Lower lobe of right lung (tissue), 2 donors: Measurements from ENCODE around the gene ALAD. TPM values are rescaled to one million over a fixed set of nuclear protein-coding genes. Genes with fewer than 3 reads are reported as not detected.

Experiments
- ATAC-seq, 2 donors: fragments of 200-7000 bp; cut with Tn5 transposase; one replicate each; pipeline ENCODE4 v1.9.1; 2020 to 2022; ENCODE audit warnings: mild to moderate bottlenecking in 2 of 2, moderate library complexity in 2 of 2
- DNase-seq: peaks from one replicate; pipeline ENCODE4 v3.0.0-alpha.2; 2020
- H3K27ac ChIP-seq: fragments of 200-600 bp; one replicate; pipeline ENCODE4 v1.8.0; 2022
- H3K27me3 ChIP-seq: fragments of 200-600 bp; one replicate; pipeline ENCODE4 v1.8.0; 2022; ENCODE audit warnings: low read depth
- H3K36me3 ChIP-seq: fragments of 200-600 bp; one replicate; pipeline ENCODE4 v1.8.0; 2022; ENCODE audit warnings: mild to moderate bottlenecking
- H3K4me1 ChIP-seq: fragments of 200-600 bp; one replicate; pipeline ENCODE4 v1.8.0; 2022
- H3K4me3 ChIP-seq: fragments of 200-600 bp; one replicate; pipeline ENCODE4 v1.8.0; 2022; ENCODE audit warnings: mild to moderate bottlenecking
- H3K9me3 ChIP-seq: fragments of 200-600 bp; one replicate; pipeline ENCODE4 v1.8.0; 2022
- CTCF ChIP-seq: fragments of 200-600 bp; IDR thresholded peaks from one replicate; pipeline ENCODE4 v1.8.0; 2022; ENCODE audit warnings: antibody characterized with exemption, mild to moderate bottlenecking
- intact Hi-C: fragments of 100-400 bp; cut with DNase I; formaldehyde crosslinking; loops from one replicate; pipeline ENCODE4 v1.11.0; 2022
- total RNA-seq: library from RNA; stranded (reverse); fragmentation: NEBNext Ultra II Directional; extraction: Animal tissue kit (Norgen Biotek cat#: 25700); gene quantifications from one replicate; pipeline ENCODE4 v1.2.1, GENCODE V29; 2021
- donor health status: DM: no; HTN: yes; CAD: no; lungs with severe emphysema.

The ALAD gene
- total RNA-seq, 1 donor from 2014 or later: 32.7 TPM

DNA sequence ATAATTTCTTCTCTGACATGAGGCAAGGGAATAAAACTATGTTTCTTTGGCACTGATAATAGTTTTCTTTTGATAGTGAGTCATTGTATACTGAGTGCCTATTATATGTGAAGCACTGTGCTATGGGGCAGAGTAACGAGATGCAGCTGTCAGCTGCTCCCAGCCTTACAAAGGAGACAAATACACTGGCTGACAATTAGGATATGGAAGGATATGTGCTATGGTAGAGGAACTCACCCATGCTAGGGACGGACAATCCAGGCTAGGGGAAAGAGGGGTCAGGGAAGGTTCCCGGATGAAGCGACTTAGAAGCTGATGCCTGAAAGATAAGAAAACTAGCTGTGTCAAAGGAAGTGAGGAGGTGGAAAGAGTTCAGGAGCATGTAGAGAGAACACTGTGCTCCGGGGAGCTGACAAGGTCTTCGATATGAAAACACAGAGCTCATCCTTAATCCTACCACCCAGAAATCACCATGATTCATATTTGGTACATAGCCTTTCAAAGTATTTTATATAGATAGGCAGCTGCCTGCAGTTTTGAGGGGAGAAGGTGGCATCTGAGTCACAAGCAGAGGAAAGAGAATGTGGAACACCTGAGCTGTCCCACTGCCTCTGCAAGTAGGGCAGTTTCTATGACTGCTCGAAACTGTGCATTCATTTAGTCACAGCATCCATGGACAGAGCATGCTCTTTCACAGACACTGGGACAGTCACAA, 39.6 kb downstream of the ALAD start:
- Histone ChIP-seq H3K36me3 (peaks cover 4% of the 10 kb centered on the region), H3K27ac (no peak overlapping the region), H3K27me3 (no peaks in the 10 kb centered on the region), H3K9me3 (no peaks in the 10 kb centered on the region), H3K4me1 (no peaks in the 10 kb centered on the region), H3K4me3 (no peak overlapping the region)
- intact Hi-C loops: no loop called here
- TF ChIP-seq CTCF: no peak
- no peak for ATAC-seq
- DNase-seq: no peak

- no peak overlapping the region for H3K27ac ChIP-seq
- no peaks in the 10 kb centered on the region for H3K9me3 ChIP-seq
- ATAC-seq: no peak
- intact Hi-C loops: no loop called here
- no peak overlapping the region for H3K4me3 ChIP-seq
- no peaks in the 10 kb centered on the region for H3K27me3 ChIP-seq
- peaks cover 4% of the 10 kb centered on the region for H3K36me3 ChIP-seq
- H3K4me1 ChIP-seq: no peaks in the 10 kb centered on the region
- TF ChIP-seq CTCF: no peak
- no peak for DNase-seq
These were observed 40.7 kb downstream of the ALAD start for GRCh38 chr9:113360242-113360842.

GRCh38 chr9:113359385-113359784, 41.7 kb downstream of the ALAD start:
- intact Hi-C loops: no loop called here
- ATAC-seq: no peak
- no peaks in the 10 kb centered on the region for H3K9me3 ChIP-seq
- TF ChIP-seq CTCF: no peak
- H3K27ac ChIP-seq: no peak overlapping the region
- peaks cover 4% of the 10 kb centered on the region for H3K36me3 ChIP-seq
- DNase-seq: no peak
- no peak overlapping the region for H3K4me3 ChIP-seq
- no peaks in the 10 kb centered on the region for H3K4me1 ChIP-seq
- no peaks in the 10 kb centered on the region for H3K27me3 ChIP-seq

DNA sequence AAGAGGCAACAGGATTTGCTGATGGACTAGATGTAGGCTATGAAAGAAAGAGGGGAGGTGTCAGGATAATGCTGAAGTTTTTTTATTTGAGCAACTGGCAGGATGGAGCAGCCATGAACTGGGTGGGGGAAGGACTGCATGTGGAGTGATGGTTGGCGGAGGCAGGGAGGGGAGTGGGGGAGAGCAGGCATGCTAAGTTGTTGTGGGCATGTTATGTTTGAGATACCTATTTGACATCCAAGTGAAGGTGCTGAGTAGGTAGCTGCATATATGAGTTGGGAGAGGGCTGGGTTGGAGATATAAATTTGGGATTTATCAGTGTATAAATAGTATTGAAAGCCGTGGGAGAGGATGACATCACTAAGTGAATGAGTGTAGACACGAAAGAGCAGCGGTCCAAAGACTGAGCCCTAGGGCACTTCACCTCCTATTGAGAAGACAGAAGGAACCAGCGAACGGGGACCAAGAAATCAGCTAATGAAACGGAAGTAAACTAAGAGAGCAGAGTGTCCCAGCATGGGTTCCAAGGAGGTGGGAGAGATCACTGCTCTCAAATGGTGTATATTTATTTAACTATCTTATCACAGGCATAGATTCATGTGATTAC, 44.3 kb downstream of the ALAD start:
- Histone ChIP-seq H3K4me3 (no peak overlapping the region), H3K36me3 (peaks cover 4% of the 10 kb centered on the region), H3K9me3 (no peaks in the 10 kb centered on the region), H3K4me1 (no peaks in the 10 kb centered on the region), H3K27ac (no peak overlapping the region), H3K27me3 (no peaks in the 10 kb centered on the region)
- no peak for TF ChIP-seq CTCF
- intact Hi-C loops: no loop called here
- no peak for DNase-seq
- ATAC-seq: no peak

- H3K4me1 ChIP-seq: peaks cover 8% of the 10 kb centered on the region
- no peak for ATAC-seq
- no peak overlapping the region for H3K4me3 ChIP-seq
- no peak for TF ChIP-seq CTCF
- H3K36me3 ChIP-seq: no peaks in the 10 kb centered on the region
- H3K27me3 ChIP-seq: peaks cover 16% of the 10 kb centered on the region
- intact Hi-C loops: no loop called here
- no peak for DNase-seq
- H3K27ac ChIP-seq: no peak overlapping the region
- no peaks in the 10 kb centered on the region for H3K9me3 ChIP-seq
These were observed 46.0 kb downstream of the ALAD start for GRCh38 chr9:113355040-113355596.
